Glomerular endothelial cell (primary cell): ENCODE measurements around the gene CSNK2A2. TPM values are rescaled to one million over a fixed set of nuclear protein-coding genes. Genes with fewer than 3 reads are reported as not detected.

Source experiments
- DNase-seq: peaks from one replicate; pipeline ENCODE4 v3.0.0-alpha.2; 2011; ENCODE audit warnings: low read depth, low spot score; ENCODE audit errors: extremely low read depth
- total RNA-seq: library from RNA; depleted of rRNA; stranded (reverse); fragments of >200 nt; gene quantifications from 2 replicates; pipeline ENCODE4 v1.2.3, GENCODE V29; 2015

Gene CSNK2A2
- total RNA-seq, 1 donor from 2014 or later, result 68.8 TPM

GRCh38 chr16:58200004-58200797 is 2.3 kb upstream of the CSNK2A2 start:
- no peak for DNase-seq

GRCh38 chr16:58198803-58199411 is 1.0 kb upstream of the CSNK2A2 start:
- DNase-seq, result no peak

- DNase-seq, result no peak
These were observed 443 bp downstream of the CSNK2A2 start for GRCh38 chr16:58197314-58198012.

GRCh38 chr16:58196898-58197313 is 1.0 kb downstream of the CSNK2A2 start:
- DNase-seq, result no peak

GRCh38 chr16:58195771-58196170 is 2.1 kb downstream of the CSNK2A2 start:
- DNase-seq, result no peak

GRCh38 chr16:58195344-58195743 is 2.6 kb downstream of the CSNK2A2 start:
- DNase-seq, result no peak

GRCh38 chr16:58194790-58195189 is 3.1 kb downstream of the CSNK2A2 start:
- DNase-seq, result no peak

GRCh38 chr16:58187665-58188421 is 10.1 kb downstream of the CSNK2A2 start:
- no peak for DNase-seq

- DNase-seq, result no peak
These were observed 10.8 kb downstream of the CSNK2A2 start for GRCh38 chr16:58187092-58187491.

GRCh38 chr16:58186176-58186944 is 11.5 kb downstream of the CSNK2A2 start:
- no peak for DNase-seq

- DNase-seq, result no peak
These were observed 20.6 kb downstream of the CSNK2A2 start for GRCh38 chr16:58177353-58177710.

- DNase-seq, result no peak
These were observed 21.1 kb downstream of the CSNK2A2 start for GRCh38 chr16:58176608-58177352.

GRCh38 chr16:58170223-58170622 is 27.7 kb downstream of the CSNK2A2 start:
- DNase-seq, result no peak

GRCh38 chr16:58160855-58161254 is 37.1 kb downstream of the CSNK2A2 start:
- DNase-seq, result no peak

GRCh38 chr16:58158725-58159124 is 39.2 kb downstream of the CSNK2A2 start:
- no peak for DNase-seq

GRCh38 chr16:58157951-58158540 is 39.9 kb downstream of the CSNK2A2 start:
- no peak for DNase-seq

- no peak for DNase-seq
These were observed 40.7 kb downstream of the CSNK2A2 start for GRCh38 chr16:58157239-58157638.

GRCh38 chr16:58155839-58156238 is 42.1 kb downstream of the CSNK2A2 start:
- no peak for DNase-seq

GRCh38 chr16:58154345-58154744 is 43.6 kb downstream of the CSNK2A2 start:
- DNase-seq, result no peak
